ENCODE results near the gene IQCB1. TPM values are rescaled to one million over a fixed set of nuclear protein-coding genes. Genes with fewer than 3 reads are reported as not detected.

The IQCB1 gene
- total and polyA plus RNA-seq, 10 of the 15 experiments (the other 5 are each of a cell fraction or from before 2014, with no cell fraction given) = 36.0 to 69.4 (median 48.9) TPM

DNA sequence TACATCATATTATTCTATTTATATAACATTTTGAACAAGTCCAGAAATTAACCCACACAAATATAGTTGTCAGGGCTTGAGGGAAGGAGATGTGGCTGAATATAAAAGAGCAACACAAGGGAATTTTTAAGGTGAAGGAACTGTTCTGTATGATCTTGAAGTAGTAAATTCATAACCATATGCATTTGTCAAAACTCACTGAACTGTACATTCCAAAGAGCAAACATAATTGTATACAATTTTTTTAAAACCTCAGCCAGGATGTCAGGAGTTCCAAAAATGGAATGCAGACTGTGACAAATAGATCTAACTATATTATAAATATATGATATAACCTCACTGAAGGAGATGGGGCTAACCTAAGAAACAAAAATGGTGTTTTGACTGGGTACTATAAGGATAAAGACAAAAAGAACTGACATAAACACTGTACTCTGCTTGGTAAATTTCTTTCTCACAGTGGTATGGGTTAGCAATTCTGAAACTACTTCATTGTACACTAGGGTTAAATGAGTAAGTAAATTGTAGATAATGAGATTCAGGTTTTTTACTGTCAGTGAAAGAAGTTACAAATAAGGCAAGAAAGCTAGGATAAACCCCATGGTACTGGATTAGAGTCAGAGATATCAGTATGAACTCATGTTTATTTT is 99.7 kb downstream of the IQCB1 start (continued):
- no peak for TF ChIP-seq IRF3 (IDR thresholded peaks at IDR 0.05)
- no peak for TF ChIP-seq FOS (IDR thresholded peaks at IDR 0.05; ENCODE audit: borderline replicate concordance, extremely low read depth, insufficient read length)
- TF ChIP-seq STAT3 (IDR thresholded peaks at IDR 0.05; ENCODE audit: low read depth, low read length) = 0 out of 2 replicates have a peak, but pooled peaks have one; percentile 36
- TF ChIP-seq TARDBP (IDR thresholded peaks at IDR 0.05; ENCODE audit: borderline replicate concordance) = no peak
- TF ChIP-seq CEBPB (IDR thresholded peaks at IDR 0.05; ENCODE audit: borderline replicate concordance in 1 of 2, low read depth in 2 of 2, low read length in 2 of 2) = no peak; a peak in 1 of 4 replicates
- TF ChIP-seq CUX1 (IDR thresholded peaks at IDR 0.05; ENCODE audit: insufficient replicate concordance, low read depth, low read length) = no peak
- no peak for TF ChIP-seq SIX5 (IDR thresholded peaks at IDR 0.05; ENCODE audit: low read depth, low read length, severe bottlenecking)
- TF ChIP-seq WRNIP1 (IDR thresholded peaks at IDR 0.05; ENCODE audit: borderline replicate concordance, low read depth, low read length) = no peak
- no peak for TF ChIP-seq CBX5 (IDR thresholded peaks at IDR 0.05; ENCODE audit: low read depth)
- TF ChIP-seq, protein P1, sequence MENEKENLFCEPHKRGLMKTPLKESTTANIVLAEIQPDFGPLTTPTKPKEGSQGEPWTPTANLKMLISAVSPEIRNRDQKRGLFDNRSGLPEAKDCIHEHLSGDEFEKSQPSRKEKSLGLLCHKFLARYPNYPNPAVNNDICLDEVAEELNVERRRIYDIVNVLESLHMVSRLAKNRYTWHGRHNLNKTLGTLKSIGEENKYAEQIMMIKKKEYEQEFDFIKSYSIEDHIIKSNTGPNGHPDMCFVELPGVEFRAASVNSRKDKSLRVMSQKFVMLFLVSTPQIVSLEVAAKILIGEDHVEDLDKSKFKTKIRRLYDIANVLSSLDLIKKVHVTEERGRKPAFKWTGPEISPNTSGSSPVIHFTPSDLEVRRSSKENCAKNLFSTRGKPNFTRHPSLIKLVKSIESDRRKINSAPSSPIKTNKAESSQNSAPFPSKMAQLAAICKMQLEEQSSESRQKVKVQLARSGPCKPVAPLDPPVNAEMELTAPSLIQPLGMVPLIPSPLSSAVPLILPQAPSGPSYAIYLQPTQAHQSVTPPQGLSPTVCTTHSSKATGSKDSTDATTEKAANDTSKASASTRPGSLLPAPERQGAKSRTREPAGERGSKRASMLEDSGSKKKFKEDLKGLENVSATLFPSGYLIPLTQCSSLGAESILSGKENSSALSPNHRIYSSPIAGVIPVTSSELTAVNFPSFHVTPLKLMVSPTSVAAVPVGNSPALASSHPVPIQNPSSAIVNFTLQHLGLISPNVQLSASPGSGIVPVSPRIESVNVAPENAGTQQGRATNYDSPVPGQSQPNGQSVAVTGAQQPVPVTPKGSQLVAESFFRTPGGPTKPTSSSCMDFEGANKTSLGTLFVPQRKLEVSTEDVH (IDR thresholded peaks at IDR 0.05; ENCODE audit: low read depth, partially characterized antibody) = no peak
- no peak for TF ChIP-seq PBX3 (IDR thresholded peaks at IDR 0.05; ENCODE audit: insufficient replicate concordance, low read depth, low read length)
- no peak for TF ChIP-seq STAT1 (conservative IDR thresholded peaks at IDR 0.05)
- TF ChIP-seq RFX5 (IDR thresholded peaks at IDR 0.05; ENCODE audit: low read depth, low read length) = no peak
- TF ChIP-seq, protein P2, sequence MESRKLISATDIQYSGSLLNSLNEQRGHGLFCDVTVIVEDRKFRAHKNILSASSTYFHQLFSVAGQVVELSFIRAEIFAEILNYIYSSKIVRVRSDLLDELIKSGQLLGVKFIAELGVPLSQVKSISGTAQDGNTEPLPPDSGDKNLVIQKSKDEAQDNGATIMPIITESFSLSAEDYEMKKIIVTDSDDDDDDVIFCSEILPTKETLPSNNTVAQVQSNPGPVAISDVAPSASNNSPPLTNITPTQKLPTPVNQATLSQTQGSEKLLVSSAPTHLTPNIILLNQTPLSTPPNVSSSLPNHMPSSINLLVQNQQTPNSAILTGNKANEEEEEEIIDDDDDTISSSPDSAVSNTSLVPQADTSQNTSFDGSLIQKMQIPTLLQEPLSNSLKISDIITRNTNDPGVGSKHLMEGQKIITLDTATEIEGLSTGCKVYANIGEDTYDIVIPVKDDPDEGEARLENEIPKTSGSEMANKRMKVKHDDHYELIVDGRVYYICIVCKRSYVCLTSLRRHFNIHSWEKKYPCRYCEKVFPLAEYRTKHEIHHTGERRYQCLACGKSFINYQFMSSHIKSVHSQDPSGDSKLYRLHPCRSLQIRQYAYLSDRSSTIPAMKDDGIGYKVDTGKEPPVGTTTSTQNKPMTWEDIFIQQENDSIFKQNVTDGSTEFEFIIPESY (IDR thresholded peaks at IDR 0.05) = no peak
- TF ChIP-seq ZNF274 (IDR thresholded peaks at IDR 0.05; ENCODE audit: insufficient read depth, insufficient read length) = no peak
- peak; percentile 28 for TF ChIP-seq MEF2B (IDR thresholded peaks at IDR 0.05; ENCODE audit: partially characterized antibody, poor library complexity, severe bottlenecking)

All from GM12878 (cell line).